Measurements from ENCODE around the gene CORO6.

DNA sequence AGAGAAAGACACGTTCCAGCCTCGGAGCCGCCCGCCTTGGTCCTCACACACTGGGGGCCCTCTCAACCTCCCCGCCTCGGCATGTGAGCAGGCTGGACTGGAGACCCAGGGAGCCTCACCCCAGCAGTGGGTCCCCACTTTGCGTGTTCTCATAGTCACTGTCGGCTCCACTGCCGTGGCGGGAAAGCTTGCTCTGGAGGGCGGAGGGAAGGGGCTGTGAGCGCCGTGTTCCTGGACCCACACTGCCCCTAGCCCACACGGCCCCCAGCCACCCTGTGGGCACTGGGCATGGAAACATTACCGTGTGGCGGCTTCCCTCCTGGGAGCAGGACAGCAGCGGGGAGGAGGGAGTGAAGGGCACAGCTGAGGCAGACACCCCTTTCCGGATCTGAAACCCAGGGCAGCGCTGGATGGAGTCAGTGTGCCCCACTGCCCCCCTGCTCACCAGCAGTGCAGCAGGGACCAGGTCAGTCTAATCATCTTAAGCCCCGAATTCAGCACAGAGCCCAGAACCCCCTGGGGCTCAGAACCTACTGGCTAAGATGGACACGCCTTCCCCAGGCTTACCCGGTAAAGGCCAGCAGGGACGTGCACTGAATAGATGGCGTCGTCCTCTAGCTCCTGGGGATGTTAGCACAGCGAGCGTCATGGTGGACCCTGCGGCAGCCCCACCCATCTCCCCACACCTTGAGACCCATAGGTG, 47.0 kb downstream of the CORO6 start:
- TF ChIP-seq POLR2A (IDR thresholded peaks at IDR 0.05) (no peak), POLR2AphosphoS5 (IDR thresholded peaks at IDR 0.05) (no peak), EP300 (IDR thresholded peaks at IDR 0.05) (no peak)
- TF ChIP-seq, protein P1, sequence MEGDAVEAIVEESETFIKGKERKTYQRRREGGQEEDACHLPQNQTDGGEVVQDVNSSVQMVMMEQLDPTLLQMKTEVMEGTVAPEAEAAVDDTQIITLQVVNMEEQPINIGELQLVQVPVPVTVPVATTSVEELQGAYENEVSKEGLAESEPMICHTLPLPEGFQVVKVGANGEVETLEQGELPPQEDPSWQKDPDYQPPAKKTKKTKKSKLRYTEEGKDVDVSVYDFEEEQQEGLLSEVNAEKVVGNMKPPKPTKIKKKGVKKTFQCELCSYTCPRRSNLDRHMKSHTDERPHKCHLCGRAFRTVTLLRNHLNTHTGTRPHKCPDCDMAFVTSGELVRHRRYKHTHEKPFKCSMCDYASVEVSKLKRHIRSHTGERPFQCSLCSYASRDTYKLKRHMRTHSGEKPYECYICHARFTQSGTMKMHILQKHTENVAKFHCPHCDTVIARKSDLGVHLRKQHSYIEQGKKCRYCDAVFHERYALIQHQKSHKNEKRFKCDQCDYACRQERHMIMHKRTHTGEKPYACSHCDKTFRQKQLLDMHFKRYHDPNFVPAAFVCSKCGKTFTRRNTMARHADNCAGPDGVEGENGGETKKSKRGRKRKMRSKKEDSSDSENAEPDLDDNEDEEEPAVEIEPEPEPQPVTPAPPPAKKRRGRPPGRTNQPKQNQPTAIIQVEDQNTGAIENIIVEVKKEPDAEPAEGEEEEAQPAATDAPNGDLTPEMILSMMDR (IDR thresholded peaks at IDR 0.05): no peak
